UCSD-AML1 (cell line): ENCODE data around the gene ZNF648.
"Not testable (repeated sequence)": the region's sequence is repeated elsewhere in the genome, so short reads cannot be mapped to it uniquely, and the experiment has no call there.

Source experiments
- DNase-seq: peaks from one replicate; lab custom pipeline; 2025; ENCODE audit not compliant: unreplicated experiment; lab: John Stamatoyannopoulos, UW

The ZNF648 gene

DNA sequence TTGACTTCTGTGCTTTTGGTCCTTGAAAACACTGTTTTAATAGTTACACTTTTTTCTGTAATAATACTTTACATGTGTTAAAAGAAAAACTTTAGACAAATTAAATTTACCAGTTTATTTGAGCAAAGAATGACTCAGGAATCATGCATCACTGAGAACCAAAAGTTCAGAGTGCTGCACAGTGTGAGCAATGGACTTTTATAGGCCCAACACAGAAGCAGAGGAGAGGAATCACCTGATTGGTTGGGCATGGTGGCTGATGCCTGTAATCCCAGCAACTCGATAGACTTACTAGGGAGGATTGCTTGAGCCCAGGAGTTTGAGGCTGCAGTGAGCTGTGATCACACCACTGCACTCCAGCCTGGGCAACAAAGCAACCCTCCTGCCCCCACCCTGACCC lies 29.3 kb downstream of the ZNF648 start:
- no peak for DNase-seq

DNA sequence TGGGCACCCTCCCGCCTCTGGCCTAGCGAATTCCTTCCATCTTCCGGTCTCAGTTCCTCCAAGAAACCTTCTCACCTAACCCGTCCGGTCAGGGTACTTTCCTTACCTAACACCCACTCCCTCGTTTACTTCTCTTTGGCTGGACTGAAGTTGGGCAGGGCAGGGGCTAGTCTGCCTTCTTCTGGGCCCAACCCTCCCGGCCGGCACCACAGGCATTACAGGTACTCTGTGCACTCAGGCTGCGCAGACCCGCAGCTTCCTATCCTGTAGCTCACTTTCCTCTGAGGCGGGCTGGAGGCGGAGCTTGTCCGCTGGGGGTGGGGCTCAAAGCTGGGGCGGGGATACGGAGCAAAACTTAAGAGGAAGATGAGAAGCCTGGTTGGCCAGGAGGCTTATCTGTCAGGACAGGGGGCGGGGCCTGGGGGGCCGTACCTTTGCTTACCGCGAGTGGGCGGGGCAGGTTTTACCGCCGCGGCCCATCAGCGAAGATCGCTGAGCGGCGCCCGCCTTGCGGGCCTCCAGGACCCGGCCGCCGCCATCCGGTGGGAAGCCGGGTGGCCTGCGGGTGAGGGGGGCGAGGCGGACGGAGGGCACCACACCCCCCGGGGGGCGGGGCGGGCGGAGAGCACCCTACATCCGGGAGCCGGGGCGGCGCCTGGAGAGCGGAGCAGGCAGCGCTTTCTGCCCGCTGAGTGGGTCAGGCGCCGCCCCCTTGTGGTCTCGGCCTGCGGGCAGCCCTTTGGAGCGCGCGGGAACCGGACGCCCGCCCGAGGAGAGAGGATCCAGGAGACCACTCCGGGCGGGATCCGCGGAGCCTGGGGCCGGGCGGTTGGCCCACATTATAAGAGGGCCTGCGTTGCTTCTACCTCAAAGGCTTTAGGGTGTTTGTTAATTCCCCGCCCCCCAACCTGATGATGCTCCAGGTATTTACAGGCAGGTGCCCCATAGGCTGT lies 31.9 kb downstream of the ZNF648 start:
- DNase-seq = peak; percentile 96

- DNase-seq = no peak
Measured at GRCh38 chr1:182029002-182029378, 32.5 kb downstream of the ZNF648 start.

- DNase-seq = no peak
Measured at GRCh38 chr1:182015360-182015759, 46.2 kb downstream of the ZNF648 start.

DNA sequence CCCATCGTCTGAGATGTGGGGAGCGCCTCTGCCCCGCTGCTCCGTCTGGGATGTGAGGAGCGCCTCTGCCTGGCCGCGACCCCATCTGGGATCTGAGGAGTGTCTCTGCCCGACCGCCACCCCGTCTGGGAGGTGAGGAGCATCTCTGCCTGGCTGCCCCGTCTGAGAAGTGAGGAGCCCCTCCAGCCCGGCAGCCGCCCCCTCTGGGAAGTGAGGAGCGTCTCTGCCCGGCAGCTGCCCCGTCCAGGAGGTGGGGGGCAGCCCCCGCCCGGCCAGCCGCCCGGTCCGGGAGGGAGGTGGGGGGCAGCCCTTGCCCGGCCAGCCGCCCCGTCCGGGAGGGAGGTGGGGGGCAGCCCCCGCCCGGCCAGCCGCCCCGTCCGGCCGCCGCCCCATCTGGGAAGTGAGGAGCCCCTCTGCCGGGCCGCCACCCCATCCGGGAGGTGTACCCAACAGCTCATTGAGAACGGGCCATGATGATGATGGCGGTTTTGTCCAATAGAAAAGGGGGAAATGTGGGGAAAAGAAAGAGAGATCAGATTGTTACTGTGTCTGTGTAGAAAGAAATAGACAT lies 50.6 kb downstream of the ZNF648 start:
- DNase-seq = not testable (repeated sequence)

DNA sequence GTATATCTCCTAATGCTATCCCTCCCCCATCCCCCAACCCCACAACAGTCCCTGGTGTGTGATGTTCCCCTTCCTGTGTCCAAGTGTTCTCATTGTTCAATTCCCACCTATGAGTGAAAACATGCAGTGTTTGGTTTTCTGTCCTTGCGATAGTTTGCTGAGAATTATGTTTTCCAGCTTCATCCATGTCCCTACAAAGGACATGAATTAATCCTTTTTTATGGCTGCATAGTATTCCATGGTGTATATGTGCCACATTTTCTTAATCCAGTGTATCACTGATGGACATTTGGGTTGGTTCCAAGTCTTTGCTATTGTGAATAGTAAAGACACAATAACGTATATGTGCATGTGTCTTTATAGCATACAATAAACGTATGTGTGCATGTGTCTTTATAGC lies 56.1 kb downstream of the ZNF648 start:
- DNase-seq = not testable (repeated sequence)

DNA sequence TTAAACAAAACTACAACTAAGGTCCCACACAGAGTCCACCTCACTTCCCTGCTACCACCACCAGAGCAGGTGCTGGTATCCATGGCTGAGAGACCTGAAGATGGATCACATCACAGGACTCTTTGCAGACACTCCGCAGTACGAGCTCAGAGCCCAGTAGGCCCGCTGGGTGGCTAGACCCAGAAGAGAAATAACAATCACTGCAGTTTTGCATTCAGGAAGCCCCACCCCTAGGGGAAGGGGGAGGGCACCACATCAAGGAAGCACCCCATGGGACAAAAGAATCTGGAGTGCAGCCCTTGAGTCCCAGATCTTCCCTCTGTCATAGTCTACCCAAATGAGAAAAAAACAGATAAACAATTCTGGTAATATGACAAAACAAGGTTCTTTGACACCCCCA lies 56.9 kb downstream of the ZNF648 start:
- no peak for DNase-seq
